IPS DF 4.7 (cell line): ENCODE measurements around the gene NCK2.

Experiments
- DNase-seq: peaks from one replicate; pipeline ENCODE4 v3.0.0-alpha.2; 2013; ENCODE audit warnings: low spot score; ENCODE audit errors: extremely low read depth

Gene NCK2

DNA sequence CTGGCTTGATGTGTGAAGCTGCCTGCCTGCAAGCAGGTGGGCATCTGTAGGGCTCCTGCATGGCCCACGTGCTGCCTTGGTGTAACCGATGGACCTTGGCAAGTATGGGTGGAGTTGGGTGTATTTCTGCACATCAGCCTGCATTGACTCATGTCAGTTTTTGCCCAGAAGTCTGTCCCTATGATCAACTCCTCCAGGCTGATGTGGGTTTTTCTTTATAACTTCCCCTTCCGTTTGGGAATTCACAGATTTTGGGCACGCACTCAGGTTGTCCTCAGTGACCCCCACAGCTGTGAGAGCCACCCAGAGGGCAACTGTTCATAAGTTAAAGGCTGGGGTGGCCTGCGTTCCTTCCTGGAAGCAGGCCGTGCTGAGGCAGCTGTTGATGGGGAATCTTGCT lies 123.3 kb downstream of the NCK2 start:
- DNase-seq: no peak

DNA sequence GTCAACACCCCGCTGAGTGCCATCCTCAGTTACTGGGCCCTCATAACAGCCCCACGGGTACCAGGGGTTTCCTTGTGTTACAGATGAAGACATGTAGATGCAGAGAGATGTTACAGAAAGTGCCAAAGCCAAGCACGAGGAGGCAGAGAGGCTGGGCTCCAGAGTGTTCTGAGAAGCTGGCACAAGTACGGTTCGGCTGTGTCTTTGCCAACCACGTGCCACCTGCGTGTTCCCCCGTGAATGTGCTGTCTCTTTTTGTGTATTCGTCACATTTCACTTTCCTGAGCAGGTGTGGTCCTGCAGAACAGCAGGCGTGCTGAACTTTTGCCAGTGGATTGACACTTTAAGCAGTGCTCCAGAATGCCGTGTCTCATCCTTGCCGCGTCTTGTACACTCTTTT lies 124.6 kb downstream of the NCK2 start:
- DNase-seq: no peak

DNA sequence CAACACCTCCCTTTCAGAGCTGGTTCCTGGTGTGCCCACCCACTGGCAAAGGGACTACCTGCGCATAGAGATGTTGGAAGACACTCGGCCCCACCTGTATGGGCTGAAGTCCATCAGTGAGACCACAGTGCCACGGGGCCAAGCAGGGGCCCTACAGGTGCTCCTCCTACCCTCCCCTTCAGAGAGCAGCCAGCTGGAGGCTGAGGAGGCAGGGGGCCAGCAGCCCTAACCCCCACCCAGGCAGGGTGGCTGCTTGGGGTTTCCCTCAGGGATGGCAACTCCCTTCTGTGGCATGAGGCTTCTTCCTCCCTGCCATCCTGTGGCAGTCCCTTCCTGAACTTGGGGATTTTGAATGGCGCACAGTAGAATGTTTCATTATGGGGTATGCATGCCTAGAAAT lies 125.3 kb downstream of the NCK2 start:
- no peak for DNase-seq

DNA sequence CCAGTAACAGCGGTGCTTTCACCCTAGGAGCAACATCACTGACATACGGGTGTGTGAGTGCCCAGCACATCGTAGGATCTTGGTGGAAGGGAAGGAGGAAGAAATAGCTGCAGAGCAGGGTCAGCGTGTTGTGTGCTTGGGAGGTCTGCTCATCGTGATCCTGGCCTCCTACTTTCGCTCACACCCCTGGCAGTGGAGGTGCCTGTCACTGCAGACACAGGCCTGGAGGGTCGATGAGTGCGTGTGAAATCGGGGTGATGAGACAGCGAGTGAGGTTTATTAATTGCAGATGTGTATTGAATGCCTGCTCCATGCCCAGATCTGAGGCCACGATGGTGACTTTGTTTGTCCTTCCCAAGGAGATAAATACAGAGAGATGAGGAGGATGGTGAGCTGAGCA lies 126.1 kb downstream of the NCK2 start:
- DNase-seq: no peak

DNA sequence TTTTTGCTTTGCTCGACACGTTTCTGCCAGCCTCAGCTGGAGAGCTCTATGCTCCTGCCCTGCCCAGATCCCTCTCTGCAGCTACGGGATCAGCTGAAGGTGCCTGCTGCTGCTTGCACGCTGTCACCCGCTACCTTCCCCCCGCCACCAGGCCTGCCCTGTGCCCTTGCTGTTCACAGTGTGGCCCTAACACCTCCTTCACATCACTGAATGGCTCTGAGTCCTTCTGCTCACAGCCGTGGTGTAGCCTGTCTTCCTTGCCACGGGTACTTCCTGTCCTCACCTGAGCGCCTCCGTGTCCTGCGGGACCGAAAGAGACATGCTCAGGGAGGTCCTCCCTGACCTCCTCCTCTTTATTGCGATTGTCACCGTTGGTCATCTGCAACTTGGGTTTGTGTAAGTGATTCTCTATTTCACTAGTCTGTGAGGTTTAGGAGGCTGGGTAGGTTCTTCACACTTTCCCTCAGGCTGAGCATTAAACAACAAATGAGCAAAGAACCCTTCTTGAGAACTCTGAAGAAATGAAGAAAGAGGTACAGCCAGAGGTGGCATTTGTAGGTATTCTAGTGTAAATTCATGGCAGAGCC lies 127.5 kb downstream of the NCK2 start:
- DNase-seq: no peak

DNA sequence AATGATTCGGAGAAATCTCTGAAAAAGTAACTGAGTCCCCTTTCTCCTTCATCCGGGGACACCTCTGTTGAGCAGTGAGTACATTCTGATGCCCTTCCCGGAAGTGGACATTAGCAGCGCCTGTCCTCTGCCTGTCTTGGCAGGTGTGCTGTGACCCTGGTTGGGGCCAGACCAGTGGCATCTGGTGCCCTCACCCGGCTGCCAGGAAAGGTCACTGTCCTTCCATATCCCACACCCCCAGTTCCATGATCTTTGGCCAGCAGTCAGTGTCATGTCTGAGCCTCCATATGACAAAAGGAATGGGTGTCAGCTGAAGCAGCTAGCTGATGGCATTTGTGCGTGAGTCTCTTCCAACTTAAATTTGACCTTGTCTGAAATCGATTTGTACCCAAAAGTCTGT lies 128.1 kb downstream of the NCK2 start:
- DNase-seq: no peak

DNA sequence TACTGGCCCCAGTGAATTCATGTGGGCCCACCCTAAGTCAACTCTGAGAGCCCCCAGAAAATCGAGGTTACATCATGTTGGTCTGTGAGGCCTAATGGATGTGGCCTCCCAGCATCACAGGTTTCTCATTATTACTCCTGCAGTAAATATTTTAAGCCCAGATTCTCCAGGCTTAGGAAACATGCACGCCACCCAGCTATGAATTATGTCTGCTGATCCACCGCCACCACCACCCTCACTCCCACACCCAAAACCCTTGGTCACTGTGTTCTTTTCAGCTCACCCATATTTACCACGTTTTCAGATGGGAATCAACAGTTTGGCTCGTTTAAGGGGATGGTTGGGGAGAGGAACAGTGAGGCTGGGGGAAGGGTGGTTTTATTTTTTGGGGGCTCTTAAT lies 128.6 kb downstream of the NCK2 start:
- DNase-seq: no peak

DNA sequence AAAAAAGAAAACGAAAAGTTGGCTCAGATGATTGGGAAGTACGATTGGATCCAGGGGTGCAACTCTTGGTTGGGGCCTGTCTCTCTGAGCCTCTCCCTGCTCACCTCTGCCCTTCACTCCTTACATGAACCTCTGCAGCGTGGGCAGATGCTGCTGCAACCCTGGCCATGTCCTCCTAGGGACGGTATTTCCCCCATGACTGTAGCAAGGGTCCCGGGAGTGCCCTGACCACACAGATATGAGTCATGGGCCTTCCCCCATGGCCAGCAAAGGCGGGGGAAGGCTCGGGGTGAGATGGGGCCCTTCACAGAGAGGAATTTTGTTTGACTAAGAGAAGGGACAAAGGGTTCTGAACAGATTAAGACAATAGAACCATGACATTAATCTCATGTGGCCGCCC lies 129.0 kb downstream of the NCK2 start:
- no peak for DNase-seq

DNA sequence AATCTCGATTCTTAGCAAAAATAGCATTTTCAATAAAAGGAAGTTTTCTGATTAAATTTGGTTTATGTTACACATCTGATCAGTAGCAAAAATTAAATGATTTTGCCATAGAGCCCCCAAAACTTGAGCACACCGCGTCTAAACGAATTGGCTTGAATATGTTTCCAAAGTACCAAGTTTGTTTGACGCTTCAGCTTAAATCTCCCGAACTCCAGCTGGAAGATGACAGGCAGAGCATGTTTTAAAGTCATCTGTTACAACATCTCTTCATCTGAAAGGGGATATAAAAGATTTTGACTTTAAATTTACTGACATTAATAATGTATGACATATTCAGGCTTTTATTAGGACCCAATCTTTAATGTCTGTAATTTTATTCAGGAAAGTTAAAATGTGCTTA lies 129.8 kb downstream of the NCK2 start:
- DNase-seq: no peak

DNA sequence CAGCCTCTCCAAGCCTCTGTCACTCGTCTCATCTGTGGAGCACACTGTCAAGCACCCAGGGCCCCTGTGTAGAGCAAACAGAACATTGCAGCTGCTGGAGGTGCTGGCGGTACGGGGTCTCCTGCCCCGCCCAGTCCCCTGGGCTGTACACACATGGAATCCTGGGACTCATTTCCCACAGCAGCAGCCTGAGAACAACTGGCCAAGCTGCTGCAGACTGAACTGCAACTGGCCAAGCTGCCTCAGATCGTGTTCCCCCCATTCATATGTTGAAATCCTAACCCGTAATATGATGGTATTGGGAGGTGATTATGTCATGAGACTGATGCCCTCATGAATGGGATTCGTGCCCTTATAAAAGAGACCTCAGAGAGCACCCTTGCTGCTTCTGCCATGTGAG lies 130.5 kb downstream of the NCK2 start:
- DNase-seq: no peak

DNA sequence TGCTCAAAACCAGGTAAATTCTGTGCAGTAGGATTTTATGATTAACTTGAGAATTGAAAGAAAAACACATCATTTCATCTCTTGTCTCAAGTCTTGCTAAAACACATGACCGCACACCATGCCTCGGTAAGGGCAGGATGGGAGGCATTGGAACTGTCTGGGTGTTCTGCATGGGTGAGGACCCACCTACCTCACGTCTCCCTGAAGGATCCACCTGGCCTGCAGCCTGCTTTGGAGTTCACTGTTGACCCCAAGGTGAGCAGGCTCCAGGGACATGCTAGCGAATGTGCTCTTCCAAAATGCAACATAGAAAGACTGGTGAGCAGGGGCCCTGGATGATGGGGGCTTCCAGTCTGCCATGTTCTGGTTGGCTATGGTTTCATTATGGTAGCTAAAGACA lies 131.5 kb downstream of the NCK2 start:
- DNase-seq: no peak

DNA sequence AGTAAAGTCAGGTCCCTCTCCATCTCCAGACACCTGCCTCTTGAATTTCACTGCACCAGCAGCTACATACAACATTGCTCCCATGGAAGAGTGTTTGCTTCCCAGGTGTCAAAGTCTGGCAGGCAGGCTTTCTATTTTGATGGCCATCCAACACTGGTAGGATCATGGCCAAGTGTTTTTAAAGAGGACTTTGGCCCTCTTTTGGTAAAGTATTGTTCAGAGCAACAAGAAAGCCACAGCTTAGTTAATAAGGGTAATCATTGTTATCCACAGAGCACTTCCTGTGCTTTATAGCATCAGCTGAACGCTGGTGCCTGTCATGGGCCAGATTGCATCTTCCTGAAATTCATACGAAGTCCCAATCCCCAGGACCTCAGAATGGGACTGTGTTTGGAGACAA lies 133.2 kb downstream of the NCK2 start:
- no peak for DNase-seq

DNA sequence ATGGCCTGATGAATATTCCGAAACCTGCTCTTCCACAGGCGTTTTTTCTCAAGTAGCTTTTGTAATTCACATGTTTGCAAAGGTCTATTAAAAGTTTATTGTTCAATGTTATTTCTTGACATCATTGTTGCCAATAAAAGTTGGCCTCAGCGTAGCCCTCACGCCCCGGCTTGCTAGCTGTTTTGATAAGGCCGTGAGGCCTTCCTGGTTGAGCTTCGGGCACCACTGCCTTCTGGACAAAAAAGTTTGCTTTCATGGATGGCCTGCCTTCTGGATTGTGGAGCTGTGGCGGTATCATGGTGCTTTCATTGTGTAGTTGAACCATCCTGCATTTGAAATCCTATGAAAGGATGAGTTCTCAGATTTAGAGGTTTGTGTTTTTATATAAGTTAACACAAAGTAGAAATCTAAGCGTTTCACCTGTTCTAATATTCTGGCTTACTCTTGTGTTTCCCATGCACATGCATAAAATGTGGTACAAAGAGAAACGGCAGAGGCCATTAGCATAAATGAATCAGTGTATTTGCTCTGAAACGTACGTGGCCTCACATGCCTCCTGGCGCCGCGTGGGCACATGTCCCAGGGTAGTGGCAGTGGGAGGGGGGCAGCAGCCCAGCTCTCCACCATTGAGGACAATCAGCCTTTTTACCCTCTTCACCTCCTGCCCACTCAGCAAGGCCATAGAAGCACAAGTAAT lies 134.5 kb downstream of the NCK2 start:
- DNase-seq: no peak

DNA sequence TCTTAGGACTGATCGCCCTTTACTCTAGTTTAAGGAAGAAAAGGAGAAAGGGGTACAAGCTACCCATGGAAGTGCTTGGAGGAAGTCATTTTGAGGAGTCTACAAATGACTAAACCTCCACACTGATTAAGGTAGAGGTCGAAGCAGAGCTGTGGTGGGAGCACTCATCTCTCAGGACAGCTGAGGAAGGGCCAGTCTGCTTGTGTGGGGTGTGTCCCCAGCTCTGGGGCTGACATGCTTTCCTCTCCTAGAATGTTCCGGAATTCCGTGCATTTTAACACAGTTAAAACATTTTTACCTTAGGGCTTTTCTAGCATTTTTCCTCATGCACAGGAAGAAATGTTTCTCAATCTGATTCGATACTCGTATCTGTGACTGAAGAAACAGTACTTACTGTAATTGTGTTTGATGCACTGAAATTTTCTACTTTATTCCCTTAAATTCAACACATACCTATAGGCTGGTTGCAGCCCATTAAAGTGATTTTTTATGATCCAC lies 135.1 kb downstream of the NCK2 start:
- DNase-seq: no peak

DNA sequence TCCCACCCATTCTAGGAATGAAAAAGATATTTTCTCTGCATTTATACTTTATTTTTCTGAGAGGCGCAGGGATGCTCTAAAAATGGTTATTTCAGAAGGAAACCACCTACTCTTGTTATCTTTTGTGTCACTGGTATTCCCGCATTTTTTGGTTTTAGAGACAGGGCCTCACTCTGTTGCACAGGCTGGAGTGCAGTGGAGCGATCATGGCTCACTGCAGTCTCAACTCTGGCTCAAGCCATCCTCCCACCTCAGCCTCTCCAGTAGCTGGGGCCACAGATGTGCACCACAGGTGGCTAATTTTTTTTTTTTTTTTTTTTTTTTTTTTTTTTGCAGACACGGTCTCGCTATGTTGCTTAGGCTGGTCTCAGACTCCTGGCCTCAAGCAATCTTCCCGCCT lies 135.9 kb downstream of the NCK2 start:
- no peak for DNase-seq

DNA sequence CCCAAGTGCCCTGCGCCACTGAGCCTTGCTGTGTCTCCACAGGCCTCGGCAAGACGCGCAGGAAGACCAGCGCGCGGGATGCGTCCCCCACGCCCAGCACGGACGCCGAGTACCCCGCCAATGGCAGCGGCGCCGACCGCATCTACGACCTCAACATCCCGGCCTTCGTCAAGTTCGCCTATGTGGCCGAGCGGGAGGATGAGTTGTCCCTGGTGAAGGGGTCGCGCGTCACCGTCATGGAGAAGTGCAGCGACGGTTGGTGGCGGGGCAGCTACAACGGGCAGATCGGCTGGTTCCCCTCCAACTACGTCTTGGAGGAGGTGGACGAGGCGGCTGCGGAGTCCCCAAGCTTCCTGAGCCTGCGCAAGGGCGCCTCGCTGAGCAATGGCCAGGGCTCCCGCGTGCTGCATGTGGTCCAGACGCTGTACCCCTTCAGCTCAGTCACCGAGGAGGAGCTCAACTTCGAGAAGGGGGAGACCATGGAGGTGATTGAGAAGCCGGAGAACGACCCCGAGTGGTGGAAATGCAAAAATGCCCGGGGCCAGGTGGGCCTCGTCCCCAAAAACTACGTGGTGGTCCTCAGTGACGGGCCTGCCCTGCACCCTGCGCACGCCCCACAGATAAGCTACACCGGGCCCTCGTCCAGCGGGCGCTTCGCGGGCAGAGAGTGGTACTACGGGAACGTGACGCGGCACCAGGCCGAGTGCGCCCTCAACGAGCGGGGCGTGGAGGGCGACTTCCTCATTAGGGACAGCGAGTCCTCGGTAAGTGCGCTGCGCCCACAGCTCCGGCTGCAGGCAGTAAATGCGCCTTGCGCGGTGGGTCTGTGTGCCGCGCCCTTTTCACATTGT lies 136.8 kb downstream of the NCK2 start:
- no peak for DNase-seq

DNA sequence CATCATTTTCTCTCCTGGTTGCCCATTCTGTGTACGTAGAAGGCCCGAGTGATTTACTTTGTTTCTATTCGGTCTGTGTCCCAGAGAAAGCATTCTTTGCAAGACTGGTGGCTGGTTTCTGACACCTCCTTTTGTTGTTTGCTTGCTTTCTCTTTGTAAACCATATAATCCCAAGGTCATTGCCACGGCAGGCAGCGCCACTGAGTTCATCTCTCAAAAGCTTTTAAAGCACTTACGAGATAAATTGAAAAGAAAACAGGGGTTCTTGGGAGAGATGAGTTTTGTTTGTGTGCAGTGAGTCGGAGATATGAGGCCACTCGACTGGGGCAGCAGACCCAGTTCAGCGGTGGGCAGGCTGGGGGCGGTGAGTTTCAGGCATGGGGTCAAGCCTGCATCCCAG lies 137.6 kb downstream of the NCK2 start:
- DNase-seq: no peak

DNA sequence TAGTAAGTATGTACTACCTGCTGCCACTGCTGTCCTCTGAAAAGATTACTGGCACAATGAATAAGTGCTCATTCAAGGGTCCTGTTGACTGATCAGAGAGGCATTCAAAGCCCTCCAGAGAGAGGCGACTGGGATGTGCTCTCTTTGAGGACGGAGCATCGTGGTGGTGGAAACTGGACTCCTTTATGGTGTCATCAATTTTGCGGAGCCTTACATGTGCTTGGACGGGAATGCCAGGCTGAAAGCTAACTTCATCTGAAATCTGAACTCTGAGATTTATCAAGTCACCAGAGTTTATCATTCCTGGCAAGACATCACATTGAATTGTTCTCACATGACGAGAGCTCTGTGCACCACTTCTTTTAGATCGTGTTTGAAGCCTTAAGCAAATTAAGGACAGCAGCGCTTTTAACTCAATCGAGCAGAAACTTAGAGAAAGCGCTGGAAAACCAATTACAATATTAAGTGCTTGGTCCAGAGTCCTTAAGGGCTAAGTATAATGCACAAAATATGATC lies 138.3 kb downstream of the NCK2 start:
- no peak for DNase-seq

DNA sequence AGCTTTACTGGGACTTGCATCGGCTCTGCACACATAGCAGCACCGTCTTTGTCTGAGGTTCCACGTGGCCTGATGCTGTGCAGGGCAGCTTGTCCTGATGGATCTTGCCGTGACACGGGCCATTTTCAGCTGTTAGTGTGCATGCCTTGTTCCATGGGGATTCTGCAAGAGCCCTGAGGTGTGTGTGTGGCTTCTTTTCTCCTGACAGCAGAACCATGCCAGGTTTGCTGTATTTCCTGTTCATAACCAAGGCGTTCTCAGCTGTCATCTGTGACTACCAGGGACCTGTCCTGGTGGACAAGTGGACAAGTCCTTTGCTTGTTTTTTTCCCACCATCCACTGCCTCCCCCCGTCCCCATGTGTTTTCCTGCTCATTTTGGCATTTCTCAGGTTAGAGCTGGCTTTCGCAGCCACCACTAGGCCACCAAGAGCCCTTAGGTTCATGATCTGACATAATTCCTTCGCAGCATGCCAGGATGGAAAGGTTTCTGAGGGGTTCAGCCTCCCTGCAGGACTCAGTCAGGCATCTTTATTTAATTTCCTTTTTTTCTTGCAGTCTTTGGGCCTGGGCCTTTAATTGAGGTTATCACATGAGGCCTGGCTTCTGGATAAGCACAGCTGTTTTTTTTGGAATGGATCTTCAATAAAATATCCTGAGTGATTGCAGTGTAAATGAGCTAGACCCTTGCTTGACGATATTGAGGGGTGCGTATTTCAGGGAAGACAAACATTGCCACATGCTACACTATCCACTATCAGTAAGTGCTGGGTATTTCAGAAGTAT lies 139.4 kb downstream of the NCK2 start:
- no peak for DNase-seq

DNA sequence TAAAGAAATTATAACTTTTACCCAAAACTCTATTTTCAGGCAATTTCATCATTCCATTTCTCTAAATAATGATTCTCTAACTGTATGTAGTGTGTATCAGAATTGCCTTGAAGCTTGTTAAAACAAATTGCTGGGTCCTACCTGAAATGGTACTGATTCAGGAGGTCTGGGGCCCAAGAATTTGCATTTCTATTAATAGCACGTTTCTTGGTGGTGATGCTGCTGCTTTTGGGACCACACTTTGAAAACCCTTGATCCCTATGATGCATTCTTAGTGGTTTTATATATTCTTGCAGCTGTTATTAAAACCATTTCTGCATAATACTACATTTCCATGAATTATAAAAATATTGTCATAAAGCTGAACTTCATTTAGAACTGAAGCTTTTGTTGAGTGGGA lies 140.7 kb downstream of the NCK2 start:
- no peak for DNase-seq

DNA sequence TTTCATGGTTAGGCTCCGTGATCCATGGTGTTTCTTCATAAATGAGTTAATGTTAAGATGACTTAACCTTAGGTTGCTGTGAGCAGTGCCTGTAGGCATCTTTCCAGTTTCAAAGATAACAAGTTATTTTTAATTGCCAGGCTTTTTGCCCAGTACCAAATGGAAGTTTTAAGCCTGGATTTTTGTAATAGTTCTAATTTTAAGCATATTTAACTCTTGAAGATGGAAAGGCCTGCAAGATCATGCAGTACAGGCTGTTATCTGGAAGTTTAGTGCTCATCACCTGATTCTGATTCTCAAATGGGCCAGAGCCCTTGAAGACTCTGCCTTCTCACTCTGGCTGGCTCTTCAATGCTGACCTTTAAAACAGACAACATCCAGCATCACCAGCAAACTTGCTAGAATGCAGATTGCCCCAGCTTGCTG lies 141.3 kb downstream of the NCK2 start:
- no peak for DNase-seq
